PC-9 (cell line): ENCODE results near the gene OR51I1. TPM values are rescaled to one million over a fixed set of nuclear protein-coding genes. Genes with fewer than 3 reads are reported as not detected.

Experiments
- BruUV-seq: library from RNA; stranded (reverse); fragments of 400-500 nt; replicated peaks from 2 replicates; lab custom pipeline; 2021; lab: Mats Ljungman, UMichigan
- CTCF ChIA-PET: fragments of 300-600 bp; sonication (Branson Sonifier 250); formaldehyde crosslinking; loops from one replicate; lab custom pipeline; 2022; ENCODE audit warnings: antibody characterized with exemption; lab: Charles Lee
- POLR2A ChIA-PET: fragments of 300-600 bp; sonication (Branson Sonifier 250); formaldehyde crosslinking; loops from one replicate; lab custom pipeline; 2022; ENCODE audit warnings: antibody characterized with exemption; ENCODE audit not compliant: unreplicated experiment; lab: Charles Lee
- DNase-seq, 2 experiments: peaks; one replicate each; pipeline versions ENCODE4 v3.0.0 to v3.0.0-alpha.2; 2015 to 2022; ENCODE audit warnings: mixed read lengths in 1 of 2
- H2AFZ ChIP-seq: fragments of 200-600 bp; sonication (generic); 2 replicates; pipeline ENCODE4 v1.8.1; 2017; ENCODE audit warnings: antibody characterized with exemption
- H3F3A ChIP-seq: fragments of 200-600 bp; sonication (generic); 2 replicates; pipeline ENCODE4 v1.8.1; 2017; ENCODE audit warnings: antibody characterized with exemption, mild to moderate bottlenecking, low read depth; ENCODE audit not compliant: insufficient read depth
- H3K27ac ChIP-seq: fragments of 200-600 bp; sonication (generic); 2 replicates; pipeline ENCODE4 v1.6.1; 2016; ENCODE audit warnings: mixed run types
- H3K27me3 ChIP-seq: fragments of 200-600 bp; sonication (generic); 2 replicates; pipeline ENCODE4 v1.6.1; 2016; ENCODE audit warnings: low read depth, mixed run types; ENCODE audit not compliant: insufficient read depth
- H3K36me3 ChIP-seq: fragments of 200-600 bp; sonication (generic); 2 replicates; pipeline ENCODE4 v1.6.1; 2016; ENCODE audit warnings: low read depth, mixed run types
- H3K4me1 ChIP-seq: fragments of 200-600 bp; sonication (generic); replicated peaks from 2 replicates; pipeline ENCODE4 v1.6.1; 2016; ENCODE audit warnings: mixed run types; ENCODE audit not compliant: insufficient read depth
- H3K4me2 ChIP-seq: fragments of 200-600 bp; sonication (generic); 2 replicates; pipeline ENCODE4 v1.6.1; 2017; ENCODE audit warnings: mixed run types
- H3K4me3 ChIP-seq: fragments of 200-600 bp; sonication (generic); 2 replicates; pipeline ENCODE4 v1.6.1; 2016; ENCODE audit warnings: mixed run types
- H3K79me2 ChIP-seq: fragments of 200-600 bp; sonication (generic); 2 replicates; pipeline ENCODE4 v1.6.1; 2017; ENCODE audit warnings: low read depth, mixed run types
- H3K9me2 ChIP-seq: fragments of 200-600 bp; sonication (generic); 2 replicates; pipeline ENCODE4 v1.8.1; 2017; ENCODE audit warnings: mild to moderate bottlenecking; ENCODE audit not compliant: insufficient read depth
- H3K9me3 ChIP-seq: fragments of 200-600 bp; sonication (generic); 2 replicates; pipeline ENCODE4 v1.8.1; 2016; ENCODE audit warnings: low read depth; ENCODE audit not compliant: insufficient read depth
- H4K20me1 ChIP-seq: fragments of 200-600 bp; sonication (generic); 2 replicates; pipeline ENCODE4 v1.8.1; 2017; ENCODE audit not compliant: insufficient read depth
- CTCF ChIP-seq: fragments of 200-600 bp; sonication (generic); conservative IDR thresholded peaks from 2 replicates; pipeline ENCODE4 v1.6.1; 2017; ENCODE audit warnings: mixed run types, antibody characterized with exemption, mild to moderate bottlenecking, moderate library complexity
- EZH2 ChIP-seq: fragments of 200-600 bp; sonication (generic); IDR thresholded peaks from 2 replicates; pipeline ENCODE4 v1.8.0; 2017; ENCODE audit warnings: antibody characterized with exemption, low read depth
- intact Hi-C: fragments of 100-400 bp; cut with micrococcal nuclease; formaldehyde crosslinking; loops from one replicate; pipeline ENCODE4 v1.10.0; 2022; ENCODE audit not compliant: unreplicated experiment
- total RNA-seq: library from RNA; stranded (reverse); gene quantifications from 2 replicates; pipeline ENCODE4 v1.2.3, GENCODE V29; 2021

Gene OR51I1
- total RNA-seq, 1 experiment from 2014 or later: not detected

- no peaks in the 10 kb centered on the region for H3K27me3 ChIP-seq
- no peaks in the 10 kb centered on the region for H4K20me1 ChIP-seq
- H3K4me2 ChIP-seq: no peak overlapping the region
- no peaks in the 10 kb centered on the region for H3K9me3 ChIP-seq
- no peaks in the 10 kb centered on the region for H3K36me3 ChIP-seq
- H3K9me2 ChIP-seq: no peaks in the 10 kb centered on the region
- intact Hi-C loops: no loop called here
- BruUV-seq: no TSS peak
- H3K79me2 ChIP-seq: no peaks in the 10 kb centered on the region
- TF ChIP-seq EZH2: no peak
- TF ChIP-seq CTCF: no peak
- H3K4me1 ChIP-seq: no peaks in the 10 kb centered on the region
- H3K27ac ChIP-seq: no peak overlapping the region
- no peak for DNase-seq
- H2AFZ ChIP-seq: no peak overlapping the region
- ChIA-PET POLR2A (no interaction called here), CTCF (no interaction called here)
- no peaks in the 10 kb centered on the region for H3F3A ChIP-seq
- no peak overlapping the region for H3K4me3 ChIP-seq
Measured at GRCh38 chr11:5420993-5421392, 20.3 kb downstream of the OR51I1 start.

GRCh38 chr11:5405173-5405572, 36.1 kb downstream of the OR51I1 start:
- no peaks in the 10 kb centered on the region for H3F3A ChIP-seq
- H3K9me2 ChIP-seq: no peaks in the 10 kb centered on the region
- no peaks in the 10 kb centered on the region for H3K27me3 ChIP-seq
- H3K4me3 ChIP-seq: no peak overlapping the region
- intact Hi-C loops: no loop called here
- no peaks in the 10 kb centered on the region for H3K4me1 ChIP-seq
- H3K4me2 ChIP-seq: no peak overlapping the region
- H3K79me2 ChIP-seq: no peaks in the 10 kb centered on the region
- no peaks in the 10 kb centered on the region for H3K9me3 ChIP-seq
- H4K20me1 ChIP-seq: no peaks in the 10 kb centered on the region
- H2AFZ ChIP-seq: no peak overlapping the region
- no peaks in the 10 kb centered on the region for H3K36me3 ChIP-seq
- no peak for TF ChIP-seq CTCF
- TF ChIP-seq EZH2: no peak
- ChIA-PET CTCF (no interaction called here), POLR2A (no interaction called here)
- no peak overlapping the region for H3K27ac ChIP-seq
- BruUV-seq: no TSS peak
- DNase-seq: no peak

GRCh38 chr11:5398936-5399335, 42.4 kb downstream of the OR51I1 start:
- no peak overlapping the region for H3K4me3 ChIP-seq
- H3K36me3 ChIP-seq: no peaks in the 10 kb centered on the region
- no TSS peak for BruUV-seq
- H3K79me2 ChIP-seq: no peaks in the 10 kb centered on the region
- TF ChIP-seq CTCF: no peak
- TF ChIP-seq EZH2: no peak
- H3F3A ChIP-seq: no peaks in the 10 kb centered on the region
- no peaks in the 10 kb centered on the region for H3K9me2 ChIP-seq
- H4K20me1 ChIP-seq: no peaks in the 10 kb centered on the region
- no peak for DNase-seq
- no peaks in the 10 kb centered on the region for H3K9me3 ChIP-seq
- no peak overlapping the region for H2AFZ ChIP-seq
- intact Hi-C loops: no loop called here
- ChIA-PET POLR2A (no interaction called here), CTCF (no interaction called here)
- H3K27ac ChIP-seq: no peak overlapping the region
- no peaks in the 10 kb centered on the region for H3K27me3 ChIP-seq
- no peaks in the 10 kb centered on the region for H3K4me1 ChIP-seq
- H3K4me2 ChIP-seq: no peak overlapping the region
